Uterus (tissue), 4 donors: Measurements from ENCODE around the gene NTPCR. TPM values are rescaled to one million over a fixed set of nuclear protein-coding genes. Genes with fewer than 3 reads are reported as not detected.

Source experiments
- DNase-seq, 2 donors: peaks; one replicate each; pipeline ENCODE4 v3.0.0-alpha.2; 2019 to 2020
- H3K27ac ChIP-seq, 2 donors: fragments of 200-600 bp; sonication (generic); 1 replicate in 1 of 2; 2 replicates in 1 of 2; pipeline ENCODE4 v1.5.1; 2016 to 2018
- H3K27me3 ChIP-seq, 2 donors: fragments of 200-600 bp; sonication (generic); one replicate each; pipeline ENCODE4 v1.5.1; 2018 to 2019; ENCODE audit warnings: control low read depth in 1 of 2
- H3K36me3 ChIP-seq, 2 donors: fragments of 200-600 bp; sonication (generic); one replicate each; pipeline ENCODE4 v1.5.1; 2019; ENCODE audit warnings: control low read depth in 1 of 2
- H3K4me1 ChIP-seq, 2 donors: fragments of 200-600 bp; sonication (generic); one replicate each; pipeline ENCODE4 v1.5.1; 2018 to 2019; ENCODE audit warnings: control low read depth in 1 of 2
- H3K4me3 ChIP-seq, 2 donors: fragments of 200-600 bp; sonication (generic); 1 replicate in 1 of 2; 2 replicates in 1 of 2; pipeline ENCODE4 v1.5.1; 2018 to 2019; ENCODE audit warnings: mild to moderate bottlenecking in 1 of 2
- H3K9me3 ChIP-seq, 2 donors: fragments of 200-600 bp; sonication (generic); one replicate each; pipeline ENCODE4 v1.5.1; 2019; ENCODE audit warnings: control low read depth in 1 of 2
- POLR2A ChIP-seq, 2 donors: fragments of 450-650 bp; IDR thresholded peaks; one replicate each; pipeline ENCODE4 v1.6.1; 2016; ENCODE audit warnings: antibody characterized with exemption in 2 of 2, mild to moderate bottlenecking in 1 of 2, moderate library complexity in 1 of 2
- intact Hi-C: fragments of 100-400 bp; cut with DNase I; formaldehyde crosslinking; loops from one replicate; pipeline ENCODE4 v1.15.1; 2023; ENCODE audit warnings: low total_unique reads
- total RNA-seq, 4 donors: library from RNA; depleted of rRNA in 3 of 4; stranded (reverse); fragments of >200 nt in 3 of 4; gene quantifications; one replicate each; pipeline versions ENCODE4 v1.1.0 to v1.2.4, GENCODE V29; 2014 to 2023
- TF ChIP-seq, protein P1 (sequence below), 4 experiments: fragments of 200-600 bp in 2 of 4; fragments of 450-650 bp in 2 of 4; sonication (generic) in 2 of 4; IDR thresholded peaks; one replicate each; pipeline ENCODE4 v1.5.1; 2016 to 2019; ENCODE audit warnings: antibody characterized with exemption in 4 of 4, mild to moderate bottlenecking in 2 of 4, moderate library complexity in 1 of 4
- donor health status: DM: yes; HTN: yes; CAD: no.

The NTPCR gene
- total RNA-seq, 4 donors from 2014 or later, result 7.4 to 30.1 (median 17.1) TPM

DNA sequence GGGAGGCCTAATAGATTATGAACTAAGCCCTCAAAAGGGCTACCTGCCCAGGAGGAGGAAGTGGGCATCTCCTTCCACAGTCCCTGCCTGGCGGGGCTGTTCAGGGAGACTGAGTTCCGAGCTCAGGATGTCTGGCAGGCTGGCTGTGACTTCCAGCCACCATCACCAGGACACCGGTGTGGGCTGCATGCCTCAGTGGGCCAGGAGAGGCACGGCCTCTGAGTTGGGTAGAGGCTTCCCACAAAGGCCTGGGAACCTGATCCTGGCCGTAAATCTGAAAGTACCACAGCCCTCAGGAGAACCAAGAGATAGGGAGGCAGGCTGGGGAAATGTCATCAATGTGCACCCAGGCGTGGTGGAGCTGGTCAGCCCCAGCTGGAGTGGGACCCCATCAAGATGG is 29.1 kb downstream of the NTPCR start:
- TF ChIP-seq, protein P1, sequence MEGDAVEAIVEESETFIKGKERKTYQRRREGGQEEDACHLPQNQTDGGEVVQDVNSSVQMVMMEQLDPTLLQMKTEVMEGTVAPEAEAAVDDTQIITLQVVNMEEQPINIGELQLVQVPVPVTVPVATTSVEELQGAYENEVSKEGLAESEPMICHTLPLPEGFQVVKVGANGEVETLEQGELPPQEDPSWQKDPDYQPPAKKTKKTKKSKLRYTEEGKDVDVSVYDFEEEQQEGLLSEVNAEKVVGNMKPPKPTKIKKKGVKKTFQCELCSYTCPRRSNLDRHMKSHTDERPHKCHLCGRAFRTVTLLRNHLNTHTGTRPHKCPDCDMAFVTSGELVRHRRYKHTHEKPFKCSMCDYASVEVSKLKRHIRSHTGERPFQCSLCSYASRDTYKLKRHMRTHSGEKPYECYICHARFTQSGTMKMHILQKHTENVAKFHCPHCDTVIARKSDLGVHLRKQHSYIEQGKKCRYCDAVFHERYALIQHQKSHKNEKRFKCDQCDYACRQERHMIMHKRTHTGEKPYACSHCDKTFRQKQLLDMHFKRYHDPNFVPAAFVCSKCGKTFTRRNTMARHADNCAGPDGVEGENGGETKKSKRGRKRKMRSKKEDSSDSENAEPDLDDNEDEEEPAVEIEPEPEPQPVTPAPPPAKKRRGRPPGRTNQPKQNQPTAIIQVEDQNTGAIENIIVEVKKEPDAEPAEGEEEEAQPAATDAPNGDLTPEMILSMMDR (IDR thresholded peaks at IDR 0.05), result no peak
- no peak for TF ChIP-seq POLR2A (IDR thresholded peaks at IDR 0.05)
- intact Hi-C loops, result no loop called here
- DNase-seq, result no peak
- Histone ChIP-seq H3K27me3 (no peaks in the 10 kb centered on the region), H3K27ac (no peak overlapping the region), H3K4me1 (no peaks in the 10 kb centered on the region), H3K4me3 (no peak overlapping the region), H3K36me3 (no peaks in the 10 kb centered on the region), H3K9me3 (no peaks in the 10 kb centered on the region)

- DNase-seq, result no peak
- H3K4me3 ChIP-seq, result no peak overlapping the region
- TF ChIP-seq, protein P1 (IDR thresholded peaks at IDR 0.05), result no peak
- no peak for TF ChIP-seq POLR2A (IDR thresholded peaks at IDR 0.05)
- H3K36me3 ChIP-seq, result no peaks in the 10 kb centered on the region
- no peak overlapping the region for H3K27ac ChIP-seq
- no peaks in the 10 kb centered on the region for H3K27me3 ChIP-seq
- intact Hi-C loops, result no loop called here
- H3K4me1 ChIP-seq, result no peaks in the 10 kb centered on the region
- H3K9me3 ChIP-seq, result no peaks in the 10 kb centered on the region
Measured at GRCh38 chr1:232980355-232980978, 30.1 kb downstream of the NTPCR start.

DNA sequence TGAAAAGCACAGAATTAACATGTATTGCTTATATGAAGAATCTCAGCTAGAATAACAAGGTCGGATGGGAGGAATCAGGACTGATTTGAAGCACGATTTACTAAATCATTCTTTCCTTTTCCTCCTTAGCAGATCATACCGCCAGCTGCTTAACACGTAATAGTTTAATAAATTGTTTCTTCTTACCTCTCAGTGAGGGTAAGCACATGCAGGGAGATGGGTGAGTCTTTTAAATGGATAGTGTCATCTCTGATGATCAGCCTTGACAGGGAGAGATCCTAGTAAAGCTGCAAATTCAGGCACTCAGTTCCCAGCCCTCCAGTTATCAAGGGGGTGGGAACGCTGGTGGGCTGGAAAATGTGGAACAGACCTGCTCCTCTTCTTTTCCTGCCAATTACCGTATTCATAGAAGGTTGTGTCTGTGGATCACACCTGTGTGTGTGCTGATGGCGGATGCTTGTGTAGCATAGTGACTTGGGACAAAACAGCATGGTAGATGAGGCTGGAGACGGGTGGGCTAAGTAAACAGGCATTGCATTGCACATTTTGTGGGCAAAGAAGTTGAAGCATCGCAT is 30.7 kb downstream of the NTPCR start:
- no peak overlapping the region for H3K4me3 ChIP-seq
- TF ChIP-seq, protein P1 (IDR thresholded peaks at IDR 0.05), result no peak
- TF ChIP-seq POLR2A (IDR thresholded peaks at IDR 0.05), result no peak
- no peaks in the 10 kb centered on the region for H3K27me3 ChIP-seq
- H3K27ac ChIP-seq, result no peak overlapping the region
- H3K36me3 ChIP-seq, result no peaks in the 10 kb centered on the region
- no peaks in the 10 kb centered on the region for H3K4me1 ChIP-seq
- H3K9me3 ChIP-seq, result no peaks in the 10 kb centered on the region
- intact Hi-C loops, result no loop called here
- DNase-seq, result no peak

- Histone ChIP-seq H3K9me3 (no peaks in the 10 kb centered on the region), H3K4me1 (no peaks in the 10 kb centered on the region), H3K36me3 (no peaks in the 10 kb centered on the region), H3K27me3 (no peaks in the 10 kb centered on the region), H3K27ac (no peak overlapping the region), H3K4me3 (no peak overlapping the region)
- TF ChIP-seq, protein P1 (IDR thresholded peaks at IDR 0.05), result no peak
- TF ChIP-seq POLR2A (IDR thresholded peaks at IDR 0.05), result no peak
- DNase-seq, result no peak
- intact Hi-C loops, result no loop called here
Measured at GRCh38 chr1:232982238-232982944, 32.0 kb downstream of the NTPCR start.

GRCh38 chr1:232983375-232983774 is 33.0 kb downstream of the NTPCR start:
- intact Hi-C loops, result no loop called here
- Histone ChIP-seq H3K4me1 (no peaks in the 10 kb centered on the region), H3K27me3 (no peaks in the 10 kb centered on the region), H3K4me3 (no peak overlapping the region), H3K27ac (no peak overlapping the region), H3K9me3 (no peaks in the 10 kb centered on the region), H3K36me3 (no peaks in the 10 kb centered on the region)
- TF ChIP-seq POLR2A (IDR thresholded peaks at IDR 0.05), result no peak
- TF ChIP-seq, protein P1 (IDR thresholded peaks at IDR 0.05), result no peak
- DNase-seq, result no peak
